Activated naive CD4-positive, alpha-beta T cell treated with anti-CD3 and anti-CD28 coated beads, Interleukin-2, amount 10 ng/mL, durations not matched to agents 7 days and 5 days (primary cell): ENCODE measurements around the gene SLC37A1.

Experiments
- CTCF ChIA-PET: fragments of 350-600 bp; sonication (Branson Sonifier 250); formaldehyde crosslinking; loops from one replicate; lab custom pipeline; 2021; ENCODE audit warnings: antibody characterized with exemption; lab: Charles Lee
- DNase-seq: peaks from one replicate; pipeline ENCODE4 v3.0.0-alpha.2; 2020
- H3K27ac Mint-ChIP-seq: one replicate; pipeline ENCODE4 v1.8.0; 2021; ENCODE audit warnings: mild to moderate bottlenecking, moderate library complexity, mixed read lengths
- H3K27me3 Mint-ChIP-seq: one replicate; pipeline ENCODE4 v1.8.0; 2021; ENCODE audit warnings: mild to moderate bottlenecking, mixed read lengths
- H3K36me3 Mint-ChIP-seq: one replicate; pipeline ENCODE4 v1.8.0; 2021; ENCODE audit warnings: mixed read lengths
- H3K4me1 Mint-ChIP-seq: one replicate; pipeline ENCODE4 v1.8.0; 2021; ENCODE audit warnings: mixed read lengths
- H3K4me3 Mint-ChIP-seq: one replicate; pipeline ENCODE4 v1.8.0; 2021; ENCODE audit warnings: mild to moderate bottlenecking, moderate library complexity, mixed read lengths
- H3K9me3 Mint-ChIP-seq: one replicate; pipeline ENCODE4 v1.8.0; 2021; ENCODE audit warnings: mixed read lengths

The SLC37A1 gene

GRCh38 chr21:42542596-42542995 lies 28.9 kb downstream of the SLC37A1 start:
- CTCF ChIA-PET = interaction anchor here (0.7 kb wide), 1 partner anchor 17 kb away, joined by 3 read pairs; no protein-coding TSS in a partner anchor
- H3K27me3 Mint-ChIP-seq = no peaks in the 10 kb centered on the region
- no peak for DNase-seq
- no peak overlapping the region for H3K27ac Mint-ChIP-seq
- peaks cover 9% of the 10 kb centered on the region for H3K4me1 Mint-ChIP-seq
- H3K4me3 Mint-ChIP-seq = no peak overlapping the region
- peaks cover 34% of the 10 kb centered on the region for H3K36me3 Mint-ChIP-seq
- no peaks in the 10 kb centered on the region for H3K9me3 Mint-ChIP-seq

GRCh38 chr21:42543106-42543847 lies 29.6 kb downstream of the SLC37A1 start:
- Mint-ChIP-seq H3K27ac (no peak overlapping the region), H3K4me1 (peaks cover 9% of the 10 kb centered on the region), H3K9me3 (no peaks in the 10 kb centered on the region), H3K36me3 (peaks cover 38% of the 10 kb centered on the region), H3K27me3 (no peaks in the 10 kb centered on the region), H3K4me3 (no peak overlapping the region)
- CTCF ChIA-PET = interaction anchor here (0.7 kb wide), 1 partner anchor 18 kb away, joined by 3 read pairs; no protein-coding TSS in a partner anchor
- no peak for DNase-seq

- Mint-ChIP-seq H3K9me3 (no peaks in the 10 kb centered on the region), H3K4me3 (no peak overlapping the region), H3K27me3 (no peaks in the 10 kb centered on the region), H3K27ac (no peak overlapping the region), H3K4me1 (peaks cover 9% of the 10 kb centered on the region), H3K36me3 (peaks cover 42% of the 10 kb centered on the region)
- CTCF ChIA-PET = no interaction called here
- DNase-seq = no peak
Measured at GRCh38 chr21:42544544-42544943, 30.9 kb downstream of the SLC37A1 start.

GRCh38 chr21:42545317-42545716 lies 31.7 kb downstream of the SLC37A1 start:
- Mint-ChIP-seq H3K4me3 (no peak overlapping the region), H3K36me3 (peaks cover 44% of the 10 kb centered on the region), H3K27ac (peak overlapping the region; percentile 33), H3K9me3 (no peaks in the 10 kb centered on the region), H3K4me1 (peaks cover 9% of the 10 kb centered on the region), H3K27me3 (no peaks in the 10 kb centered on the region)
- CTCF ChIA-PET = no interaction called here
- DNase-seq = no peak

GRCh38 chr21:42545745-42546144 lies 32.1 kb downstream of the SLC37A1 start:
- Mint-ChIP-seq H3K27ac (no peak overlapping the region), H3K27me3 (no peaks in the 10 kb centered on the region), H3K36me3 (peaks cover 45% of the 10 kb centered on the region), H3K4me1 (peaks cover 9% of the 10 kb centered on the region), H3K4me3 (no peak overlapping the region), H3K9me3 (no peaks in the 10 kb centered on the region)
- no peak for DNase-seq
- CTCF ChIA-PET = no interaction called here

DNA sequence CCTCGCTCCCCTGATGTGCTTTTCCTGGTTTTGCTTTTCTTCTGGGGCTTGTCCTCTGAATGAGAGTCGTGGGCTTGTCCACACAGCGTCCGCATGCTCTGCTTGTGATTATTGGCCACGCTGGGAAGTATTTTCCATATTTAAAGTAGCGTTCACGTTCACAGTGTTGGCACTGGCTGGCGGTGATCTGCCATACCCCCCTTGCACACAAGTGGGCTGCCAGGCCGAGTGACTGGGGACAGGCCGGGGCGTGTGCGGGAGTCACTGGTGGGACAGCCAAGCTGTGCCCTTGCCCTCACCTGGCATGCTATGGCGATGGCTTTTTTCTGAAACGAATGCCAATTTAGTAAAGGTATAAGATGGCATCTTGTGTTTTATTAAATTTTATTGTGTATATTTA lies 32.8 kb downstream of the SLC37A1 start:
- no peak overlapping the region for H3K4me3 Mint-ChIP-seq
- no peak for DNase-seq
- no peaks in the 10 kb centered on the region for H3K27me3 Mint-ChIP-seq
- H3K4me1 Mint-ChIP-seq = peaks cover 9% of the 10 kb centered on the region
- CTCF ChIA-PET = no interaction called here
- no peaks in the 10 kb centered on the region for H3K9me3 Mint-ChIP-seq
- H3K36me3 Mint-ChIP-seq = peaks cover 47% of the 10 kb centered on the region
- H3K27ac Mint-ChIP-seq = no peak overlapping the region

DNA sequence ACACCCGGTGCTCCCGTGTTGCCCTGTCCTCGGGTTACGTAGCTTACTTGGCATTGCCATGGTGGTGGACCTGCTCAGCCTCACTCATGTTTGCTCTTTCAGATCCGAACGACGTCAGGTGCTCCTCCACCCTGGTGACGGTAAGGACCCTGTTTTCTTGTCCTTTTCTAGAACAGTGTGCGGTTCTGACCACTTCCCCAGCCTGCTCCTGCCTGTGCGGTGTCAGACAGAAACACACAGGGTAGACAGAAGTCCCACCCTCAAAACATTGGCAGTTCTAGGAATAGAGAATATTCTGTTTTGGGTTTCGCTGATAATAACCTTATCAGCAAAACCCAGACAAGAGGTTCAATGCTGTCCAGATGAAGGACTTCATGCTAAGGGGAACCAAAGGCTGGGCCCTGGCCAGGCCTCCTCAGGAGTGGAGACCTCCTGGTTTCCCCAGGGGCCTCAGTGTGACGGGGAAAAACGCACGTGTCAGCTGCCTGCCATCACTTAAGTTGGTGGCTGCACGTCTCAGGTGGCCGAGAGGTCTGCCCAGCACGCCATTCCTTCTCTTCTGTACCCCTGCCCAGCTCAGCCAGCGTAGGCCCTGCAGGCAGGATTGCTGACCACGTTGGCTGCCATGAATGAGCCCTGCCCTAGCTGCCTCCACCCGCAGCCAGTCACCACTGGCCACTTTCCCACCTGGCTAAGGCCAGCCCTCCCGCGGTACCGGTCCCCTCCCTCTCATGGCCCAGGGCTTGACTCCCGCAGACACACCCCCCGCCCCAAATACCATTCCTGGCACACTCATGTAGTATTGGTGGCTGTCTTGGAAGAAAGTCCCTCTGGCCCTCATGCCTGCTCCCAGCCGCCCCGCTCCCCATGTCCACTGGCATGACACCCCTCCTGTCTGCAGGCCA lies 33.6 kb downstream of the SLC37A1 start:
- H3K4me1 Mint-ChIP-seq = peaks cover 9% of the 10 kb centered on the region
- no peak overlapping the region for H3K27ac Mint-ChIP-seq
- no peaks in the 10 kb centered on the region for H3K27me3 Mint-ChIP-seq
- H3K9me3 Mint-ChIP-seq = no peaks in the 10 kb centered on the region
- H3K4me3 Mint-ChIP-seq = no peak overlapping the region
- CTCF ChIA-PET = no interaction called here
- no peak for DNase-seq
- peaks cover 48% of the 10 kb centered on the region for H3K36me3 Mint-ChIP-seq

DNA sequence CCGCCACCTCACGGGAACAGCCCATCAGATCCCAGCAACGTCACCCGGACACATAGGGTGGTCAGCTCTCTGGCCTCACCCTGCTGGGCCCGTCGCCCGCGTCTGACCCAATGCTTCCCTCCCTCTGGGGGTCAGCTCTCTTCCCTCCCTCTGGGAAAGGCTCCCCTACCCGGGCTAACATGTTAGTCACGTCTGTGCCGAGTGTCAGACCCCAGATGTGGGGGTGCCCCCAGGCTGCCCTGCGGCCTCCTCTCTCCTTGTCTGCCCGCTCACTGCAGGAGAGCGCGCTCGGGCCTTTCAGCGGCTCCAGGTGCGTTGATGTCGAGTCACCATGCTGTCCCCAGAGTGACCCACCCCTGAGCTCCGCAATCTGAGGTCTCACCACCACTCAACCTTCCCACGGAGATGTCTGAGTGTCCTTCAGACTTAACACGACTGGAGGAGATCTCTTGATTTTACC lies 34.3 kb downstream of the SLC37A1 start:
- CTCF ChIA-PET = no interaction called here
- DNase-seq = no peak
- Mint-ChIP-seq H3K27ac (no peak overlapping the region), H3K9me3 (no peaks in the 10 kb centered on the region), H3K36me3 (peaks cover 48% of the 10 kb centered on the region), H3K4me1 (peaks cover 9% of the 10 kb centered on the region), H3K27me3 (no peaks in the 10 kb centered on the region), H3K4me3 (no peak overlapping the region)

GRCh38 chr21:42548687-42549406 lies 35.2 kb downstream of the SLC37A1 start:
- CTCF ChIA-PET = interaction anchor here (0.6 kb wide), 1 partner anchor 239 kb away, joined by 3 read pairs; no protein-coding TSS in a partner anchor
- Mint-ChIP-seq H3K9me3 (no peaks in the 10 kb centered on the region), H3K27ac (no peak overlapping the region), H3K27me3 (no peaks in the 10 kb centered on the region), H3K4me3 (no peak overlapping the region), H3K36me3 (peaks cover 43% of the 10 kb centered on the region), H3K4me1 (peaks cover 9% of the 10 kb centered on the region)
- DNase-seq = no peak

GRCh38 chr21:42550817-42551216 lies 37.2 kb downstream of the SLC37A1 start:
- H3K9me3 Mint-ChIP-seq = no peaks in the 10 kb centered on the region
- CTCF ChIA-PET = no interaction called here
- no peaks in the 10 kb centered on the region for H3K27me3 Mint-ChIP-seq
- H3K36me3 Mint-ChIP-seq = peaks cover 36% of the 10 kb centered on the region
- DNase-seq = no peak
- H3K4me1 Mint-ChIP-seq = no peaks in the 10 kb centered on the region
- no peak overlapping the region for H3K27ac Mint-ChIP-seq
- H3K4me3 Mint-ChIP-seq = no peak overlapping the region

GRCh38 chr21:42552407-42553336 lies 39.0 kb downstream of the SLC37A1 start:
- H3K9me3 Mint-ChIP-seq = no peaks in the 10 kb centered on the region
- DNase-seq = no peak
- H3K4me3 Mint-ChIP-seq = no peak overlapping the region
- H3K36me3 Mint-ChIP-seq = peaks cover 29% of the 10 kb centered on the region
- CTCF ChIA-PET = no interaction called here
- no peaks in the 10 kb centered on the region for H3K4me1 Mint-ChIP-seq
- no peaks in the 10 kb centered on the region for H3K27me3 Mint-ChIP-seq
- no peak overlapping the region for H3K27ac Mint-ChIP-seq

DNA sequence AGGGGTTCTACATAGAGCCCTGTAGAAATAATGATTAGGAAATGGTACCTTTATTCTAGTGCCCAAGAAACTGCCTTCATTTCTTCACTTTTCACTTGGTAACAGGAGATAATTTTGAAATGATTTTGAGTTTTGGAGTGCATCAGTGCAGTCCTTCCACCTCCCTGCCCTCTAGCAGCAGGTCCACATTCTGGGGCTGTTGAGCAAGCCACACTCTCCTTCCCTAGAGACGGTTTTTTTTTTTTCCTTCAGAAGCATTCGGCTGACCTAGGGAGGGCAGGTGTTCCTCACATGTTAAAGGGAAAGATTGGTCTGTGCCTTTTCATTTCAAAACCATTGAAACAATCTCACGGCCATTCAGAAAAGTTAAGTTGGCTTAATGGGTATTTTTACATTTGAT lies 39.8 kb downstream of the SLC37A1 start:
- Mint-ChIP-seq H3K27ac (no peak overlapping the region), H3K9me3 (no peaks in the 10 kb centered on the region), H3K27me3 (no peaks in the 10 kb centered on the region), H3K4me3 (no peak overlapping the region), H3K4me1 (no peaks in the 10 kb centered on the region), H3K36me3 (peaks cover 24% of the 10 kb centered on the region)
- no peak for DNase-seq
- CTCF ChIA-PET = no interaction called here

- H3K4me1 Mint-ChIP-seq = no peaks in the 10 kb centered on the region
- CTCF ChIA-PET = no interaction called here
- peak; percentile 8 for DNase-seq
- no peak overlapping the region for H3K4me3 Mint-ChIP-seq
- no peaks in the 10 kb centered on the region for H3K27me3 Mint-ChIP-seq
- peaks cover 22% of the 10 kb centered on the region for H3K36me3 Mint-ChIP-seq
- H3K27ac Mint-ChIP-seq = peak overlapping the region; percentile 33
- no peaks in the 10 kb centered on the region for H3K9me3 Mint-ChIP-seq
Measured at GRCh38 chr21:42554251-42554961, 40.8 kb downstream of the SLC37A1 start.
